DOHH2 (cell line): ENCODE data around the gene OOSP3.

Experiments
- EZH2phosphoT487 ChIP-seq: fragments of 200-600 bp; sonication (generic); IDR thresholded peaks from 2 replicates; pipeline ENCODE4 v1.6.1; 2017; ENCODE audit warnings: borderline replicate concordance, mild to moderate bottlenecking, antibody characterized with exemption, low read length, moderate library complexity, mixed read lengths
- TF ChIP-seq, protein P1 (sequence below): fragments of 200-600 bp; sonication (generic); IDR thresholded peaks from one replicate; pipeline ENCODE4 v1.5.1; 2014; ENCODE audit warnings: antibody characterized with exemption, mild to moderate bottlenecking, low read depth, low read length; ENCODE audit not compliant: poor library complexity, severe bottlenecking

- TF ChIP-seq, protein P1, sequence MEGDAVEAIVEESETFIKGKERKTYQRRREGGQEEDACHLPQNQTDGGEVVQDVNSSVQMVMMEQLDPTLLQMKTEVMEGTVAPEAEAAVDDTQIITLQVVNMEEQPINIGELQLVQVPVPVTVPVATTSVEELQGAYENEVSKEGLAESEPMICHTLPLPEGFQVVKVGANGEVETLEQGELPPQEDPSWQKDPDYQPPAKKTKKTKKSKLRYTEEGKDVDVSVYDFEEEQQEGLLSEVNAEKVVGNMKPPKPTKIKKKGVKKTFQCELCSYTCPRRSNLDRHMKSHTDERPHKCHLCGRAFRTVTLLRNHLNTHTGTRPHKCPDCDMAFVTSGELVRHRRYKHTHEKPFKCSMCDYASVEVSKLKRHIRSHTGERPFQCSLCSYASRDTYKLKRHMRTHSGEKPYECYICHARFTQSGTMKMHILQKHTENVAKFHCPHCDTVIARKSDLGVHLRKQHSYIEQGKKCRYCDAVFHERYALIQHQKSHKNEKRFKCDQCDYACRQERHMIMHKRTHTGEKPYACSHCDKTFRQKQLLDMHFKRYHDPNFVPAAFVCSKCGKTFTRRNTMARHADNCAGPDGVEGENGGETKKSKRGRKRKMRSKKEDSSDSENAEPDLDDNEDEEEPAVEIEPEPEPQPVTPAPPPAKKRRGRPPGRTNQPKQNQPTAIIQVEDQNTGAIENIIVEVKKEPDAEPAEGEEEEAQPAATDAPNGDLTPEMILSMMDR = no peak
- no peak for TF ChIP-seq EZH2phosphoT487
Measured at GRCh38 chr11:59859673-59860072, 18.9 kb upstream of the OOSP3 start.
